Small intestine (tissue), 7 donors: ENCODE results near the gene CD47. TPM values are rescaled to one million over a fixed set of nuclear protein-coding genes. Genes with fewer than 3 reads are reported as not detected.

Experiments used
- DNase-seq, 2 donors: peaks; one replicate each; pipeline versions ENCODE4 v3.0.0 to v3.0.0-alpha.2; 2013
- FAIRE-seq: peaks from 2 replicates; lab custom pipeline; 2012; peaks lifted over from hg19 to GRCh38; lab: Jason Lieb, UNC
- H3K27ac ChIP-seq, 3 donors: one replicate each; pipeline ENCODE4 v1.5.1; 2013; ENCODE audit warnings: low read length in 2 of 3, mild to moderate bottlenecking in 2 of 3, control low read depth in 1 of 3, inconsistent platforms in 1 of 3, low read depth in 1 of 3, moderate library complexity in 1 of 3
- H3K27me3 ChIP-seq, 3 donors: one replicate each; pipeline ENCODE4 v1.6.1; 2013; ENCODE audit warnings: low read length in 3 of 3, inconsistent platforms in 1 of 3; ENCODE audit not compliant: control insufficient read depth in 3 of 3, insufficient read depth in 3 of 3
- H3K36me3 ChIP-seq, 3 donors: one replicate each; pipeline ENCODE4 v1.6.1; 2013; ENCODE audit warnings: low read length in 3 of 3, inconsistent platforms in 1 of 3, low read depth in 1 of 3, mild to moderate bottlenecking in 1 of 3, moderate library complexity in 1 of 3; ENCODE audit not compliant: control insufficient read depth in 3 of 3, insufficient read depth in 2 of 3
- H3K4me1 ChIP-seq, 3 donors: one replicate each; pipeline ENCODE4 v1.6.1; 2013; ENCODE audit warnings: low read length in 2 of 3, inconsistent platforms in 1 of 3, low read depth in 1 of 3, mild to moderate bottlenecking in 1 of 3, moderate library complexity in 1 of 3; ENCODE audit not compliant: control insufficient read depth in 3 of 3, insufficient read depth in 2 of 3
- H3K4me3 ChIP-seq, 3 donors: one replicate each; pipeline ENCODE4 v1.5.1; 2013; ENCODE audit warnings: low read length in 3 of 3, control low read depth in 1 of 3, inconsistent platforms in 1 of 3, low read depth in 1 of 3, mild to moderate bottlenecking in 1 of 3, moderate library complexity in 1 of 3
- H3K9me3 ChIP-seq, 2 donors: one replicate each; pipeline ENCODE4 v1.6.1; 2013; ENCODE audit warnings: low read depth in 1 of 2, low read length in 1 of 2; ENCODE audit not compliant: control insufficient read depth in 2 of 2, insufficient read depth in 1 of 2
- WGBS, 3 donors: extraction: QIAGEN DNeasy Blood & Tissue Kit; methylation state at CpG; one replicate each; pipeline ENCODE4 v1.1.7; 2013; 5-methylcytosine and 5-hydroxymethylcytosine counted together
- polyA plus RNA-seq, 4 donors: library from polyadenylated mRNA; stranded (reverse) in 3 of 4; unstranded in 1 of 4; fragments of 200-250 nt in 3 of 4; fragments of 120-200 nt in 1 of 4; gene quantifications; one replicate each; pipeline versions ENCODE4 v1.2.1 to v1.2.3, GENCODE V29; 2013
- donor health status: healthy with polysubstance abuse.
- donor health status: control.
- donor health status: control.
- donor health status: Bipolar disorder and iron deficiency.
- donor health status: healthy.

The CD47 gene
- polyA plus RNA-seq, 4 donors = 18.9 to 68.2 (median 48.2) TPM

GRCh38 chr3:108062051-108062450, 28.8 kb downstream of the CD47 start:
- DNase-seq = no peak
- no peaks in the 10 kb centered on the region for H3K27me3 ChIP-seq
- no peak overlapping the region for H3K27ac ChIP-seq
- no peaks in the 10 kb centered on the region for H3K4me1 ChIP-seq
- H3K4me3 ChIP-seq = no peak overlapping the region
- H3K36me3 ChIP-seq = peaks cover 4 to 6% (median 5%) of the 10 kb centered on the region in 3 donors
- H3K9me3 ChIP-seq = no peaks in the 10 kb centered on the region
- FAIRE-seq = no peak
- 85 to 97% (median 95%) methylated on average over 1 of the region's 1 CpG for WGBS, 3 donors

- no peaks in the 10 kb centered on the region for H3K4me1 ChIP-seq
- WGBS, 3 donors = 78 to 94% (median 86%) methylated on average over 3 of the region's 3 CpGs
- no peaks in the 10 kb centered on the region for H3K27me3 ChIP-seq
- no peak overlapping the region for H3K27ac ChIP-seq
- H3K36me3 ChIP-seq = peaks cover 2 to 6% (median 4%) of the 10 kb centered on the region in 3 donors
- DNase-seq = no peak
- no peaks in the 10 kb centered on the region for H3K9me3 ChIP-seq
- H3K4me3 ChIP-seq = no peak overlapping the region
- FAIRE-seq = no peak
Observed at GRCh38 chr3:108060331-108060730, 30.5 kb downstream of the CD47 start.

GRCh38 chr3:108055931-108056330, 34.9 kb downstream of the CD47 start:
- FAIRE-seq = no peak
- no peaks in the 10 kb centered on the region for H3K27me3 ChIP-seq

GRCh38 chr3:108054935-108055334, 35.9 kb downstream of the CD47 start:
- H3K4me3 ChIP-seq = no peak overlapping the region
- peaks cover 7 to 13% (median 8%) of the 10 kb centered on the region in 3 donors for H3K36me3 ChIP-seq
- 86 to 87% (median 87%) methylated on average over 2 of the region's 2 CpGs for WGBS, 3 donors
- DNase-seq (no peak), FAIRE-seq (no peak)
- no peaks in the 10 kb centered on the region for H3K4me1 ChIP-seq
- H3K27ac ChIP-seq = no peak overlapping the region
- no peaks in the 10 kb centered on the region for H3K27me3 ChIP-seq
- no peaks in the 10 kb centered on the region for H3K9me3 ChIP-seq

More at GRCh38 chr3:108055931-108056330, 34.9 kb downstream of the CD47 start:
- DNase-seq = no peak
- Histone ChIP-seq H3K4me1 (no peaks in the 10 kb centered on the region), H3K9me3 (no peaks in the 10 kb centered on the region), H3K27ac (no peak overlapping the region), H3K36me3 (peaks cover 5 to 13% (median 12%) of the 10 kb centered on the region in 3 donors), H3K4me3 (no peak overlapping the region)
- WGBS, 3 donors = 97 to 99% (median 99%) methylated on average over 3 of the region's 3 CpGs

- WGBS, 3 donors = 95 to 99% (median 96%) methylated on average over 2 of the region's 2 CpGs
- H3K4me3 ChIP-seq = no peak overlapping the region
- H3K9me3 ChIP-seq = no peaks in the 10 kb centered on the region
- peaks cover 7 to 13% (median 11%) of the 10 kb centered on the region in 3 donors for H3K36me3 ChIP-seq
- no peak for FAIRE-seq
- no peaks in the 10 kb centered on the region for H3K4me1 ChIP-seq
- no peak for DNase-seq
- H3K27ac ChIP-seq = no peak overlapping the region
- H3K27me3 ChIP-seq = no peaks in the 10 kb centered on the region
Observed at GRCh38 chr3:108053483-108053882, 37.3 kb downstream of the CD47 start.

GRCh38 chr3:108053067-108053466, 37.8 kb downstream of the CD47 start:
- no peaks in the 10 kb centered on the region for H3K4me1 ChIP-seq
- peaks cover 7 to 13% (median 11%) of the 10 kb centered on the region in 3 donors for H3K36me3 ChIP-seq
- H3K27ac ChIP-seq = no peak overlapping the region
- no peaks in the 10 kb centered on the region for H3K9me3 ChIP-seq
- no peak for FAIRE-seq
- WGBS, 3 donors = 67 to 74% (median 72%) methylated on average over 3 of the region's 3 CpGs
- H3K27me3 ChIP-seq = no peaks in the 10 kb centered on the region
- H3K4me3 ChIP-seq = no peak overlapping the region
- DNase-seq = no peak

- no peaks in the 10 kb centered on the region for H3K4me1 ChIP-seq
- WGBS, 3 donors = 93 to 97% (median 96%) methylated on average over 3 of the region's 3 CpGs
- H3K4me3 ChIP-seq = no peak overlapping the region
- no peaks in the 10 kb centered on the region for H3K9me3 ChIP-seq
- DNase-seq = no peak
- no peak for FAIRE-seq
- peaks cover 6 to 16% (median 13%) of the 10 kb centered on the region in 3 donors for H3K36me3 ChIP-seq
- H3K27me3 ChIP-seq = no peaks in the 10 kb centered on the region
- no peak overlapping the region for H3K27ac ChIP-seq
Observed at GRCh38 chr3:108051005-108051404, 39.8 kb downstream of the CD47 start.

GRCh38 chr3:108047987-108048386, 42.8 kb downstream of the CD47 start:
- Histone ChIP-seq H3K36me3 (peaks cover 6 to 11% (median 9%) of the 10 kb centered on the region in 3 donors), H3K4me3 (no peak overlapping the region), H3K4me1 (no peaks in the 10 kb centered on the region), H3K27me3 (no peaks in the 10 kb centered on the region), H3K9me3 (no peaks in the 10 kb centered on the region), H3K27ac (no peak overlapping the region)
- FAIRE-seq (no peak), DNase-seq (no peak)
- 80 to 87% (median 86%) methylated on average over 1 of the region's 1 CpG for WGBS, 3 donors

- H3K4me3 ChIP-seq = no peak overlapping the region
- H3K27ac ChIP-seq = no peak overlapping the region
- no peaks in the 10 kb centered on the region for H3K4me1 ChIP-seq
- WGBS, 3 donors = 89 to 100% (median 95%) methylated on average over 1 of the region's 1 CpG
- FAIRE-seq = no peak
- no peaks in the 10 kb centered on the region for H3K27me3 ChIP-seq
- peaks cover 3 to 10% (median 8%) of the 10 kb centered on the region in 3 donors for H3K36me3 ChIP-seq
- DNase-seq = no peak
- no peaks in the 10 kb centered on the region for H3K9me3 ChIP-seq
Observed at GRCh38 chr3:108046247-108046646, 44.6 kb downstream of the CD47 start.
